HepG2 (cell line): ENCODE data around the gene MIS18BP1. TPM values are rescaled to one million over a fixed set of nuclear protein-coding genes. Genes with fewer than 3 reads are reported as not detected.
A peak's percentile ranks its signal among the peaks of the same experiment; 100 is the strongest.

Experiments used
- ATAC-seq: fragments of 200-7000 bp; cut with Tn5 transposase; 3 replicates; pipeline ENCODE4 v1.9.1; 2020; ENCODE audit warnings: mild to moderate bottlenecking, moderate library complexity
- BruUV-seq: library from RNA; stranded (reverse); fragments of 400-500 nt; replicated peaks from 2 replicates; lab custom pipeline; 2021; lab: Mats Ljungman, UMichigan
- CTCF ChIA-PET: fragments of 300-600 bp; formaldehyde crosslinking; extraction: SDS; loops from one replicate; lab custom pipeline; 2021; ENCODE audit warnings: low total read pairs, inconsistent platforms, low intra/inter-chr PET ratio; lab: Yijun Ruan, JAX
- POLR2A ChIA-PET: fragments of 350-600 bp; sonication (Branson Sonifier 250); formaldehyde crosslinking; loops from one replicate; lab custom pipeline; 2020; ENCODE audit warnings: antibody characterized with exemption, inconsistent platforms; lab: Yijun Ruan, JAX
- DNase-seq: peaks from one replicate; pipeline ENCODE4 v3.0.0-alpha.2; 2015; ENCODE audit warnings: low spot score
- FAIRE-seq: peaks from 3 replicates; lab custom pipeline; 2011; peaks lifted over from hg19 to GRCh38; lab: Jason Lieb, UNC
- H2AFZ ChIP-seq: one replicate; pipeline ENCODE4 v1.6.1; 2011; ENCODE audit warnings: low read length, inconsistent platforms
- H3K27ac ChIP-seq: fragments of 300-600 bp; 3 replicates; pipeline ENCODE4 v1.8.0; 2011; ENCODE audit warnings: mixed run types, mild to moderate bottlenecking, mixed read lengths, low read length, inconsistent platforms; ENCODE audit not compliant: insufficient read depth; ENCODE audit errors: extremely low read length
- H3K27me3 ChIP-seq, 2 experiments: fragments of 200-600 bp in 1 of 2; 2 replicates in 1 of 2; 3 replicates in 1 of 2; pipeline versions ENCODE4 v1.6.0 to v1.8.0; 2011; ENCODE audit warnings: low read length in 2 of 2, mild to moderate bottlenecking in 2 of 2, moderate library complexity in 2 of 2, inconsistent platforms in 1 of 2; ENCODE audit not compliant: insufficient read depth in 2 of 2, control insufficient read depth in 1 of 2
- H3K36me3 ChIP-seq, 2 experiments: fragments of 200-600 bp in 1 of 2; replicated peaks in 1 of 2; 2 replicates in 1 of 2; 3 replicates in 1 of 2; pipeline versions ENCODE4 v1.5.1 to v1.8.0; 2011; ENCODE audit warnings: low read length in 2 of 2, inconsistent platforms in 1 of 2; ENCODE audit not compliant: insufficient read depth in 2 of 2, control insufficient read depth in 1 of 2
- H3K4me1 ChIP-seq: 2 replicates; pipeline ENCODE4 v1.5.1; 2012; ENCODE audit warnings: low read length, inconsistent platforms; ENCODE audit not compliant: insufficient read depth
- H3K4me2 ChIP-seq: 2 replicates; pipeline ENCODE4 v1.6.0; 2011; ENCODE audit warnings: low read depth, low read length, inconsistent platforms
- H3K4me3 ChIP-seq, 3 experiments: fragments of 200-600 bp in 1 of 3; sonication (generic), shearing (Covaris generic) in 1 of 3; replicated peaks in 1 of 3; 2 replicates each; pipeline ENCODE4 v1.5.1; 2011 to 2016; ENCODE audit warnings: low read length in 3 of 3, inconsistent platforms in 2 of 3, low read depth in 2 of 3, mild to moderate bottlenecking in 2 of 3, control low read depth in 1 of 3, mixed read lengths in 1 of 3; ENCODE audit not compliant: insufficient read depth in 1 of 3
- H3K79me2 ChIP-seq: one replicate; pipeline ENCODE4 v1.6.1; 2011; ENCODE audit warnings: low read length, inconsistent platforms; ENCODE audit not compliant: insufficient read depth
- H3K9ac ChIP-seq: 2 replicates; pipeline ENCODE4 v1.6.0; 2011; ENCODE audit warnings: mild to moderate bottlenecking, low read depth, low read length, inconsistent platforms; ENCODE audit not compliant: insufficient read depth
- H3K9me3 ChIP-seq: 2 replicates; pipeline ENCODE4 v1.5.1; 2012; ENCODE audit warnings: mild to moderate bottlenecking, low read length
- H4K20me1 ChIP-seq: 2 replicates; pipeline ENCODE4 v1.6.0; 2011; ENCODE audit warnings: inconsistent platforms, mild to moderate bottlenecking, low read length, moderate library complexity; ENCODE audit not compliant: insufficient read depth
- CEBPG ChIP-seq: IDR thresholded peaks from 2 replicates; pipeline ENCODE4 v1.6.1; 2016
- FOXP1 ChIP-seq, 2 experiments: fragments of 450-650 bp in 1 of 2; IDR thresholded peaks; 2 replicates each; pipeline ENCODE4 v1.6.1; 2017 to 2018; ENCODE audit warnings: antibody characterized with exemption in 1 of 2
- IRF2 ChIP-seq: IDR thresholded peaks from 2 replicates; pipeline ENCODE4 v1.6.1; 2018; ENCODE audit warnings: missing genetic modification reagents, missing compliant biosample characterization
- NCOA1 ChIP-seq: sonication (generic); formaldehyde crosslinking; IDR thresholded peaks from 2 replicates; pipeline ENCODE4 v1.9.0; 2021; ENCODE audit warnings: missing genetic modification reagents
- POGZ ChIP-seq: sonication (generic); formaldehyde crosslinking; IDR thresholded peaks from 2 replicates; pipeline ENCODE4 v1.4.0; 2020; ENCODE audit warnings: mild to moderate bottlenecking, missing genetic modification reagents
- POLR2AphosphoS2 ChIP-seq: IDR thresholded peaks from 2 replicates; pipeline ENCODE4 v1.6.1; 2011; ENCODE audit warnings: low read depth, low read length, improper control_type of control experiment
- PRPF4 ChIP-seq: fragments of 200-400 bp; formaldehyde crosslinking; IDR thresholded peaks from 2 replicates; pipeline ENCODE4 v1.6.1; 2016; ENCODE audit warnings: low read length, low read depth; ENCODE audit not compliant: poor library complexity, severe bottlenecking
- YEATS2 ChIP-seq: sonication (generic); formaldehyde crosslinking; IDR thresholded peaks from 2 replicates; pipeline ENCODE4 v1.4.0; 2020; ENCODE audit warnings: missing genetic modification reagents, borderline replicate concordance
- ZFY ChIP-seq: sonication (generic); formaldehyde crosslinking; IDR thresholded peaks from 2 replicates; pipeline ENCODE4 v1.4.0; 2020; ENCODE audit warnings: missing genetic modification reagents
- ZNF501 ChIP-seq: sonication (generic); formaldehyde crosslinking; IDR thresholded peaks from 2 replicates; pipeline ENCODE4 v1.5.1; 2020; ENCODE audit warnings: mild to moderate bottlenecking, moderate library complexity, missing genetic modification reagents
- ZNF629 ChIP-seq: sonication (generic); formaldehyde crosslinking; conservative IDR thresholded peaks from 2 replicates; pipeline ENCODE4 v1.5.0; 2020; ENCODE audit warnings: missing genetic modification reagents
- ZNF768 ChIP-seq: sonication (generic); formaldehyde crosslinking; IDR thresholded peaks from 2 replicates; pipeline ENCODE4 v1.4.0; 2020; ENCODE audit warnings: missing genetic modification reagents
- WGBS: methylation state at CpG from one replicate; pipeline ENCODE4 v1.1.6; 2017; ENCODE audit warnings: low lambda C conversion rate; 5-methylcytosine and 5-hydroxymethylcytosine counted together
- in situ Hi-C: cut with HindIII; loops from 2 replicates; pipeline ENCODE4 v1.10.0; 2017; ENCODE audit warnings: low pct_unique_long_range_greater_than_20kb; ENCODE audit not compliant: extremely low pct_ligation_motif_present
- intact Hi-C: fragments of 100-400 bp; cut with micrococcal nuclease; formaldehyde crosslinking; loops from one replicate; pipeline ENCODE4 v1.10.0; 2022; ENCODE audit not compliant: unreplicated experiment
- polyA plus RNA-seq, 8 experiments: library from polyadenylated mRNA; depleted of rRNA in 3 of 8; stranded (reverse) in 7 of 8; unstranded in 1 of 8; fragments of >200 nt; fragmentation: Illumina TruSeq in 4 of 8; extraction: Trizol in 4 of 8; gene quantifications; 2 replicates each; pipeline versions ENCODE4 v1.2.1 to v1.2.3, GENCODE V29; 2011 to 2016; ENCODE audit warnings: low read depth in 4 of 8, missing spikeins in 1 of 8, mixed read lengths in 1 of 8; ENCODE audit not compliant: insufficient read depth in 1 of 8
- total RNA-seq, 5 experiments: library from RNA; depleted of rRNA; stranded (reverse); fragments of >200 nt; fragmentation: Illumina TruSeq; extraction: Trizol; gene quantifications; 2 replicates each; pipeline ENCODE4 v1.2.3, GENCODE V29; 2016; ENCODE audit warnings: low read depth in 1 of 5
- TF ChIP-seq, protein P1 (sequence below): sonication (generic); formaldehyde crosslinking; IDR thresholded peaks from 2 replicates; pipeline ENCODE4 v1.4.0; 2020; ENCODE audit warnings: missing genetic modification reagents
- TF ChIP-seq, protein P2 (sequence below): sonication (generic); formaldehyde crosslinking; IDR thresholded peaks from 2 replicates; pipeline ENCODE4 v1.5.0; 2020; ENCODE audit warnings: mild to moderate bottlenecking, missing genetic modification reagents

MIS18BP1 gene
- total and polyA plus RNA-seq, 2 of the 13 experiments (the other 11 are each of a cell fraction or from before 2014, with no cell fraction given) = 9.5 to 36.4 TPM

DNA sequence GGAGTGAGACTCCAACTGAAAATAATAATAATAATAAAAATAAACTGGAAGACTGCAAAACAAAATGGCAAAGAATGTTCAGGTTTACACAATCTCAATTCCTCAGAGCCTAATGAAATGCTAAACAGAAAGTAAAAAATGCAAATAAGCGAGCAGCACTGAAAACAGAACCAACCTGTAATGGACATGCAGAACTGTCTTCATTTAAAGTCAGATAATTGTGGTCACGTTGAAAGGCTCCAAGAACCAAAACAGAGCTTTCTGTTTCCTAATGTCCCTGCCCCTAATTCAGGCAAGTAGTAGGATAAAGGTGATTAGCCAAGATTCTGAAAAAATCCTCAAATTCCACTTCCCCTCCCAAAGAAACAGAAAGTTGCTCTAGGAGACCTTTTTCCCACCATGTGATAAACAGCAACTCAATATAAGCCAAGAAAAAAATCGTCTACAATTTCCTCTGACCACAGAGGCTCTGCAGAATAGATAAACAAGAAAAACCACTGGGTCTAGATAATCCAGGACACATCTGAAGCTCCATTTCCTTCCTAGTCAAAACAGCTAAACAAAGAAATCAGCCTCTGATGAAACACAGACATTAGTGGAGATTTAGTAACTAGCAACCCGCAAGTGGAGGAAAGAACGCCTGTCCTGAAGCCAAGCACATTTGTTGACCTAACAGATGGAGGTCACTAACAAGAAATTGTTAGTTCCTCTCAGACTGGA lies 3.0 kb downstream of the MIS18BP1 start:
- ATAC-seq = no peak
- Histone ChIP-seq H3K27ac (peak overlapping the region; percentile 25), H3K4me2 (peak overlapping the region; percentile 97), H3K4me3 (peak overlapping the region in 1 of 3 experiments; percentile 18; a peak in 1 of 6 replicates)
- in situ Hi-C loops = no loop called here
- 0 out of 2 replicates have a peak, but pooled peaks have one; percentile 3 for TF ChIP-seq POGZ (CRISPR knock-in tag)
- TF ChIP-seq, protein P1, sequence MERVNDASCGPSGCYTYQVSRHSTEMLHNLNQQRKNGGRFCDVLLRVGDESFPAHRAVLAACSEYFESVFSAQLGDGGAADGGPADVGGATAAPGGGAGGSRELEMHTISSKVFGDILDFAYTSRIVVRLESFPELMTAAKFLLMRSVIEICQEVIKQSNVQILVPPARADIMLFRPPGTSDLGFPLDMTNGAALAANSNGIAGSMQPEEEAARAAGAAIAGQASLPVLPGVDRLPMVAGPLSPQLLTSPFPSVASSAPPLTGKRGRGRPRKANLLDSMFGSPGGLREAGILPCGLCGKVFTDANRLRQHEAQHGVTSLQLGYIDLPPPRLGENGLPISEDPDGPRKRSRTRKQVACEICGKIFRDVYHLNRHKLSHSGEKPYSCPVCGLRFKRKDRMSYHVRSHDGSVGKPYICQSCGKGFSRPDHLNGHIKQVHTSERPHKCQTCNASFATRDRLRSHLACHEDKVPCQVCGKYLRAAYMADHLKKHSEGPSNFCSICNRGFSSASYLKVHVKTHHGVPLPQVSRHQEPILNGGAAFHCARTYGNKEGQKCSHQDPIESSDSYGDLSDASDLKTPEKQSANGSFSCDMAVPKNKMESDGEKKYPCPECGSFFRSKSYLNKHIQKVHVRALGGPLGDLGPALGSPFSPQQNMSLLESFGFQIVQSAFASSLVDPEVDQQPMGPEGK (CRISPR knock-in tag) = no peak
- TF ChIP-seq ZFY (CRISPR knock-in tag) = no peak
- no peak for TF ChIP-seq ZNF768 (CRISPR knock-in tag)
- TF ChIP-seq IRF2 (CRISPR knock-in tag) = no peak
- TF ChIP-seq ZNF501 = no peak
- no peak for TF ChIP-seq YEATS2 (CRISPR knock-in tag)
- TF ChIP-seq NCOA1 = no peak
- TF ChIP-seq FOXP1 (IDR thresholded peaks at IDR 0.05) = no peak
- no peak for TF ChIP-seq FOXP1 (CRISPR knock-in tag; IDR thresholded peaks at IDR 0.05)
- no peak for TF ChIP-seq POLR2AphosphoS2
- TF ChIP-seq, protein P2, sequence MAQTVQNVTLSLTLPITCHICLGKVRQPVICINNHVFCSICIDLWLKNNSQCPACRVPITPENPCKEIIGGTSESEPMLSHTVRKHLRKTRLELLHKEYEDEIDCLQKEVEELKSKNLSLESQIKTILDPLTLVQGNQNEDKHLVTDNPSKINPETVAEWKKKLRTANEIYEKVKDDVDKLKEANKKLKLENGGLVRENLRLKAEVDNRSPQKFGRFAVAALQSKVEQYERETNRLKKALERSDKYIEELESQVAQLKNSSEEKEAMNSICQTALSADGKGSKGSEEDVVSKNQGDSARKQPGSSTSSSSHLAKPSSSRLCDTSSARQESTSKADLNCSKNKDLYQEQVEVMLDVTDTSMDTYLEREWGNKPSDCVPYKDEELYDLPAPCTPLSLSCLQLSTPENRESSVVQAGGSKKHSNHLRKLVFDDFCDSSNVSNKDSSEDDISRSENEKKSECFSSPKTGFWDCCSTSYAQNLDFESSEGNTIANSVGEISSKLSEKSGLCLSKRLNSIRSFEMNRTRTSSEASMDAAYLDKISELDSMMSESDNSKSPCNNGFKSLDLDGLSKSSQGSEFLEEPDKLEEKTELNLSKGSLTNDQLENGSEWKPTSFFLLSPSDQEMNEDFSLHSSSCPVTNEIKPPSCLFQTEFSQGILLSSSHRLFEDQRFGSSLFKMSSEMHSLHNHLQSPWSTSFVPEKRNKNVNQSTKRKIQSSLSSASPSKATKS (CRISPR knock-in tag) = no peak
- 0 out of 2 replicates have a peak, but pooled peaks have one; percentile 8 for TF ChIP-seq CEBPG (CRISPR knock-in tag)
- TF ChIP-seq ZNF629 (CRISPR knock-in tag) = no peak
- TF ChIP-seq PRPF4 = no peak
- TF ChIP-seq, all 625 proteins: peak for 2
- Histone ChIP-seq H3K27me3 (no peaks in the 10 kb centered on the region; a peak in 1 of 5 replicates), H2AFZ (no peak overlapping the region), H3K9me3 (no peaks in the 10 kb centered on the region), H3K9ac (peak overlapping the region; percentile 23; the same call in 1 of the 2 replicates), H4K20me1 (no peaks in the 10 kb centered on the region), H3K4me1 (peaks cover 52% of the 10 kb centered on the region), H3K36me3 (no peaks in the 10 kb centered on the region), H3K79me2 (peaks cover 78% of the 10 kb centered on the region)
- CTCF ChIA-PET = no interaction called here
- POLR2A ChIA-PET = interaction anchor here (0.7 kb wide), 1 partner anchor 43 kb away, joined by 4 read pairs; no protein-coding TSS in a partner anchor
- BruUV-seq = no TSS peak
- DNase-seq (peak; percentile 29), FAIRE-seq (peak; percentile 8)
- WGBS = 61% methylated on average over 5 of the region's 5 CpGs
- intact Hi-C loops = loop anchor here (5.0 kb wide), 2 partner anchors 338 to 1468 kb away; no protein-coding TSS in a partner anchor
